Measurements from ENCODE around the gene TTLL11. TPM values are rescaled to one million over a fixed set of nuclear protein-coding genes. Genes with fewer than 3 reads are reported as not detected.

TTLL11 gene
- total and polyA plus RNA-seq, 2 of the 8 experiments (the other 6 are each of a cell fraction or from before 2014, with no cell fraction given) = 0.56 to 0.80 TPM

- Histone ChIP-seq H3K27me3 (replicated peaks in 1 of 4; ENCODE audit: control insufficient read depth in 3 of 4, extremely low read depth in 1 of 4, insufficient read depth in 3 of 4, low read length in 3 of 4) (no peaks in the 10 kb centered on the region), H3K23me2 (ENCODE audit: low read depth, low read length) (no peaks in the 10 kb centered on the region), H3K18ac (ENCODE audit: extremely low read depth, low read length) (no peak overlapping the region), H4K5ac (ENCODE audit: insufficient read length, low read depth, low read length) (no peak overlapping the region), H2BK120ac (replicated peaks; ENCODE audit: low read depth, low read length) (no peak overlapping the region), H4K91ac (replicated peaks; ENCODE audit: insufficient read length, low read length) (no peak overlapping the region), H4K20me1 (replicated peaks in 1 of 2; ENCODE audit: control insufficient read depth in 1 of 2, insufficient read depth in 2 of 2, low read length in 2 of 2) (no peaks in the 10 kb centered on the region), H2BK15ac (ENCODE audit: low read length) (no peak overlapping the region), H3K4me1 (replicated peaks in 1 of 4; ENCODE audit: control insufficient read depth in 3 of 4, insufficient read depth in 4 of 4, low read length in 3 of 4) (no peaks in the 10 kb centered on the region; a peak in 1 of 7 replicates), H4K8ac (ENCODE audit: extremely low read depth, insufficient read depth, low read length) (no peak overlapping the region), H3K9me3 (ENCODE audit: insufficient read depth in 2 of 2, low read depth in 1 of 2, low read length in 1 of 2) (no peaks in the 10 kb centered on the region), H3K27ac (ENCODE audit: low read depth, low read length) (no peak overlapping the region), H3K14ac (ENCODE audit: insufficient read length) (no peak overlapping the region), H3K4me2 (ENCODE audit: insufficient read depth in 1 of 2, low read depth in 2 of 2, low read length in 2 of 2) (no peak overlapping the region), H2BK20ac (ENCODE audit: low read length) (no peak overlapping the region), H2AK5ac (ENCODE audit: low read depth, low read length) (no peak overlapping the region), H3K79me1 (ENCODE audit: low read depth, low read length) (no peaks in the 10 kb centered on the region), H3K9ac (replicated peaks in 1 of 4; ENCODE audit: extremely low read depth in 1 of 4, low read depth in 3 of 4, low read length in 3 of 4) (no peak overlapping the region), H3K4me3 (ENCODE audit: extremely low read depth in 1 of 4, insufficient read depth in 2 of 4, low read depth in 3 of 4, low read length in 4 of 4) (no peak overlapping the region), H2BK12ac (ENCODE audit: low read depth, low read length) (no peak overlapping the region), H2AFZ (ENCODE audit: low read length) (no peak overlapping the region), H3K23ac (ENCODE audit: insufficient read length) (no peak overlapping the region), H3K56ac (replicated peaks; ENCODE audit: insufficient read length, low read depth, low read length) (no peak overlapping the region), H3K36me3 (ENCODE audit: control insufficient read depth in 2 of 4, insufficient read depth in 4 of 4, low read length in 3 of 4) (no peaks in the 10 kb centered on the region), H2BK5ac (ENCODE audit: low read depth, low read length) (no peak overlapping the region), H3K79me2 (ENCODE audit: control insufficient read depth in 1 of 2, insufficient read depth in 2 of 2, low read length in 2 of 2) (no peaks in the 10 kb centered on the region), H3K4ac (replicated peaks; ENCODE audit: insufficient read length, low read depth, low read length) (no peak overlapping the region)
- TF ChIP-seq TEAD4 (IDR thresholded peaks at IDR 0.05; ENCODE audit: low read depth, low read length) = no peak
- TF ChIP-seq CHD1 (IDR thresholded peaks at IDR 0.05; ENCODE audit: low read depth, low read length) = no peak
- TF ChIP-seq MAX (IDR thresholded peaks at IDR 0.05) = no peak
- TF ChIP-seq POU5F1 (IDR thresholded peaks at IDR 0.05; ENCODE audit: low read depth, low read length) = no peak
- TF ChIP-seq YY1 (IDR thresholded peaks at IDR 0.05; ENCODE audit: low read depth, low read length) = no peak
- TF ChIP-seq BRCA1 (IDR thresholded peaks at IDR 0.05; ENCODE audit: low read depth, low read length) = no peak
- TF ChIP-seq RNF2 (IDR thresholded peaks at IDR 0.05; ENCODE audit: borderline replicate concordance, low read depth, low read length, missing control alignments, poor library complexity, severe bottlenecking) = no peak
- TF ChIP-seq EZH2 (IDR thresholded peaks at IDR 0.05; ENCODE audit: low read depth, low read length, severe bottlenecking) = no peak
- no peak for TF ChIP-seq EGR1 (IDR thresholded peaks at IDR 0.05; ENCODE audit: borderline replicate concordance, low read depth, low read length)
- no peak for TF ChIP-seq PHF8 (conservative IDR thresholded peaks at IDR 0.05; ENCODE audit: low read depth, low read length)
- TF ChIP-seq CBX5 (IDR thresholded peaks at IDR 0.05; ENCODE audit: low read depth, low read length) = no peak
- TF ChIP-seq POLR2A (IDR thresholded peaks at IDR 0.05; ENCODE audit: control extremely low read depth in 1 of 2, low read depth in 2 of 2, low read length in 2 of 2) = no peak
- TF ChIP-seq SP1 (IDR thresholded peaks at IDR 0.05; ENCODE audit: low read depth, low read length) = no peak
- TF ChIP-seq HDAC2 (IDR thresholded peaks at IDR 0.05; ENCODE audit: borderline replicate concordance in 1 of 2, low read depth in 2 of 2, low read length in 2 of 2) = no peak
- POLR2A ChIA-PET (ENCODE audit: partially characterized antibody) = no interaction called here
- CTCF ChIA-PET (ENCODE audit: partially characterized antibody) = interaction anchor here (1.4 kb wide), 1 partner anchor 51 kb away, joined by 3 read pairs; no protein-coding TSS in a partner anchor
- no peak for DNase-seq (ENCODE audit: low read depth in 1 of 2, low spot score in 2 of 2)
- FAIRE-seq = no peak
- WGBS, 2 experiments (ENCODE audit: extremely low coverage in 1 of 2, insufficient coverage in 1 of 2, insufficient read length in 1 of 2, insufficient replicate concordance in 2 of 2, low coverage in 1 of 2, low lambda C conversion rate in 2 of 2, missing lambda C conversion rate in 1 of 2) = 86% methylated on average over 4 of the region's 4 CpGs; no CpG with 5 or more reads in 1 of the 2 experiments
These were observed 182.5 kb downstream of the TTLL11 start for GRCh38 chr9:121910491-121911040.

Measured in H1 (cell line).